Adipose tissue (tissue), 3 donors: ENCODE data around the gene MCHR1. TPM values are rescaled to one million over a fixed set of nuclear protein-coding genes. Genes with fewer than 3 reads are reported as not detected.
A peak's percentile ranks its signal among the peaks of the same experiment; 100 is the strongest.

Source experiments
- H3K27ac ChIP-seq: one replicate; pipeline ENCODE4 v1.5.1; 2013; ENCODE audit warnings: low read depth, low read length
- WGBS, 3 donors: extraction: QIAGEN DNeasy Blood & Tissue Kit; methylation state at CpG; one replicate each; pipeline ENCODE4 v1.1.7; 2013; 5-methylcytosine and 5-hydroxymethylcytosine counted together
- polyA plus RNA-seq, 3 donors: library from polyadenylated mRNA; stranded (reverse); fragments of 200-250 nt; gene quantifications; one replicate each; pipeline ENCODE4 v1.2.3, GENCODE V29; 2013
- donor health status: healthy with polysubstance abuse.
- donor health status: Bipolar disorder and iron deficiency.
- donor health status: healthy.

MCHR1 gene, protein sequence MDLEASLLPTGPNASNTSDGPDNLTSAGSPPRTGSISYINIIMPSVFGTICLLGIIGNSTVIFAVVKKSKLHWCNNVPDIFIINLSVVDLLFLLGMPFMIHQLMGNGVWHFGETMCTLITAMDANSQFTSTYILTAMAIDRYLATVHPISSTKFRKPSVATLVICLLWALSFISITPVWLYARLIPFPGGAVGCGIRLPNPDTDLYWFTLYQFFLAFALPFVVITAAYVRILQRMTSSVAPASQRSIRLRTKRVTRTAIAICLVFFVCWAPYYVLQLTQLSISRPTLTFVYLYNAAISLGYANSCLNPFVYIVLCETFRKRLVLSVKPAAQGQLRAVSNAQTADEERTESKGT
- polyA plus RNA-seq, result under 1 TPM in 1 of 3 donors, not detected in 2; 0.03 TPM

GRCh38 chr22:40679249-40679963 lies at the start of gene MCHR1:
TSS of gene MCHR1 (plus strand) at chr22:40679484. CDS start at chr22:40679653, 169 bp downstream.
- 5 to 23% (median 16%) methylated on average over 21 of the region's 21 CpGs for WGBS, 3 donors
- H3K27ac ChIP-seq, result no peak within 1 kb of the TSS

DNA sequence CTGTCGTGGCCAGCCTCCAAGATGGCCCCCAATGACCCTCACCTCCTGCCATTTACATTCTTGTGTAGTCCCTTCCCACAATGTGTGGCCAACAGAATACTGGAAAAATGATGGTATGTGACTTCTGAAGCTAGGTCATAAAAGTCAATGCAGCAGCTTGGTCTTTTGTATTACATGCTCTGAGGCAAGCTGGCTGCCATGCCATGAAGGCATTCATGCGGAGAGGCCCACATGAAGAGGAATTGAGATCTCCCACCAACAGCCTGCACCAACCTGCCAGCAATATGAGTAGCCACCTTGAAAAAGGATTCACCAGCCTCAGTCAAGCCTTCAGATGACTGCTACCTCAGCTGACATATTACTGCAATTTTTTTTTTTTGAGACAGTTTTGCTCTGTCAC lies 47.4 kb upstream of the MCHR1 start:
- no peak overlapping the region for H3K27ac ChIP-seq
- WGBS, 3 donors, result 96 to 97% (median 96%) methylated on average over 2 of the region's 2 CpGs

GRCh38 chr22:40633036-40633435 lies 46.2 kb upstream of the MCHR1 start:
- H3K27ac ChIP-seq, result no peak overlapping the region
- WGBS, 3 donors, result 94 to 98% (median 95%) methylated on average over 3 of the region's 3 CpGs

- no peak overlapping the region for H3K27ac ChIP-seq
Observed at GRCh38 chr22:40634119-40634903, 45.0 kb upstream of the MCHR1 start.

DNA sequence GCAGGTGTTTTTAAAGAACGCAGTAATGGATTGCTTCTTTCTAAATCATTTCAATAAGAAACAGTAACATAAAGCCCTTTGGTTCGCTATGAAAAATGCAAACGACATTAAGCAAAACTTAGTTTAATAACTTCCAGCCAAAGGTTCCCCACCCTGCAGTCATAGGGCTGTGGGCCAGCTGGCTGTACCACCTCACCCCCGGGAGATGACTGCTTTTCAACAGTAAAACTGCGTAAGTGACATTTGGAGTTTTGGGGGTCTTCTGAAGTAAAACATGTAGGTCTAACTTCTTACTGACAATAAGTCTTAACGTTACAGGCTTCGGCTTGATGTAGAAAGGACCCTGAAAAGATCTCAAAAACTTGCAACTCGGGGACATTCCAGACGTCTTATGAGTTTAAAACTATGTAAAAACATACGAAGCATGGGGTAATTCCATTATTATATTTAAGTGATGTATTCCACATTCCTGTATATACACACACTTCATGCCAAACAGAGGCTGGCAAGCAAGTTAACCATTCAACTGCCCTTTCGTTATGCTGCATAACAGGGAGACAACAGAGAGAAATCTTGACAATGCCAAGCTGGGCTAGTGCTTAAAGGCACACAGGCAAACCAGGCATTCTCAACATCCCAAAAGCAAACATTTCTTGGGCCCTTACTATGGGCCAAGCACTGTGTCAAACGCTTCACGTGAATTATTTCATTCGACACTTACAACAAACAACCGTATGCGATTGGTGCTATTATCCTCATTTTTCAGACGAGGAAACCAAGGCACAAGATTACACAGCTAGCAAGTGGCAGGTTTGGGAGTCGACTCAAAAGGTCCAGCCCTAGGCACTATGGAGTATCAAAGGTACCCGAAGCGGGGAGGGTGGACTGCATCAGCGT lies 44.0 kb upstream of the MCHR1 start:
- peak overlapping the region; percentile 72 for H3K27ac ChIP-seq
- WGBS, 3 donors, result 21 to 39% (median 38%) methylated on average over 21 of the region's 21 CpGs

More at GRCh38 chr22:40634119-40634903, 45.0 kb upstream of the MCHR1 start:
- 69 to 79% (median 72%) methylated on average over 11 of the region's 11 CpGs for WGBS, 3 donors

DNA sequence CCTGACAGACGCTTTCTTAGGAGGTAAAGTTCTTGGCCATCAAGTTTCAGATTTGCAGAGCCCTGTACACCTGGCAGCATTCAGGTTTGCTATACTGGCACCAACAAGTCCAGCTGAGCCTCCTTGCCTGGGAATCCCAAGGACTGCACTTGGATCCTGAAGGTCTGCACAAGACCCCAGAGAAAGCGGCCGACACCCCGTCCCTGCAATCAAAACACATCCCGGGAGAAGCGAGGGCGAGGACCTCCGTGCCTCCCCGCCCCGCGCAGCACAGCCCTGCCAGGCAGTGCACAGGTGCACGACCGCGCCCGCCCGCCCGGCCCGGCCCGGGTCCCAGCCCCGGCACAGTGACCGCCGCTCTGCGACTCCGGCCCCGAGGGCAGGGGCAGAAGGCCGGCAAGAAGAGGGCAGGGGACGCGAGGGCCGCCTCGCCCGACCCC lies 43.3 kb upstream of the MCHR1 start:
- H3K27ac ChIP-seq, result peak overlapping the region; percentile 28
- 0 to 2% (median 1%) methylated on average over 12 to 31 of the region's 31 CpGs for WGBS, 3 donors

- peak within 1 kb of the TSS; percentile 85 for H3K27ac ChIP-seq
- 0% methylated on average over 66 to 82 of the region's 82 CpGs for WGBS, 3 donors
Observed at GRCh38 chr22:40636380-40637182, 42.7 kb upstream of the MCHR1 start, which contains the start of gene MRTFA. TSS of gene MRTFA (minus strand) at chr22:40636719.

- WGBS, 3 donors, result 16 to 22% (median 17%) methylated on average over 45 to 46 of the region's 46 CpGs
- peak overlapping the region; percentile 85 for H3K27ac ChIP-seq
Observed at GRCh38 chr22:40637183-40638150, 41.8 kb upstream of the MCHR1 start.

DNA sequence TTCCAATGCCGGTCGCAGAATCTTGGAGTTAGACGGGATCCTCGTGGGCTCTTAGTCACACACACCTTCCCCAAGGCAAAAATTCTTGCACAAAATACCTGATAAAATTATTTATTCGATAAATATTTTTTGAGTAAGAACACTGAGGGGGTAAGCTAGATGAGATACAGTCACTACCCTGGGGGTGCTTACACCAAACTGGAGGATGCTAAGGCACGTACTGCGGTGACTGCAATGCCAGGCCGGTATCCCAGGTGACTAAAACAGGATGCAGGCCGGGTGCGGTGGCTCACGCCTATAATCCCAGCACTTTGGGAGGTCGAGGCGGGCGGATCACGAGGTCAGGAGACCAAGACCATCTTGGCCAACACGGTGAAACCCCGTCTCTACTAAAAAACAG lies 41.0 kb upstream of the MCHR1 start:
- no peak overlapping the region for H3K27ac ChIP-seq
- 96 to 99% (median 97%) methylated on average over 17 of the region's 17 CpGs for WGBS, 3 donors

DNA sequence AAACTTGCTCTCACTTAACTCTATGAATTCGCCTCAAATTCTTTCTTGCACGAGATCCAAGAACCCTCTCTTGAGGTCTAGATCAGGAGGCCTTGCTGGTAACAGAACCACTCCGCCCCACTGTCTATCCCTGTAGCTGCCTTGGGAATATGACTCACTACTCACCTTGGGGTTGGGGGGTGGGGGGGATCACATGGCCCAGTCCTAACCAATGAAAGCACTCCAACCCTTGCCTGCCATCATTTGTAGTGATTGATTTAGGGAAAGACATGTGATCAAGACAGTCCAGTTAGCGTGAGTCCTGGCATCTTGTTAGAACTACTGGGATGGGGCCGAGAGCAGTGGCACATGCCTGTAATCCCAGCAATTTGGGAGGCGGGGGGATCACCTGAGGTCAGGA lies 38.0 kb upstream of the MCHR1 start:
- 87 to 96% (median 96%) methylated on average over 6 of the region's 6 CpGs for WGBS, 3 donors
- H3K27ac ChIP-seq, result no peak overlapping the region

GRCh38 chr22:40642316-40642715 lies 37.0 kb upstream of the MCHR1 start:
- 93 to 96% (median 95%) methylated on average over 4 of the region's 4 CpGs for WGBS, 3 donors

DNA sequence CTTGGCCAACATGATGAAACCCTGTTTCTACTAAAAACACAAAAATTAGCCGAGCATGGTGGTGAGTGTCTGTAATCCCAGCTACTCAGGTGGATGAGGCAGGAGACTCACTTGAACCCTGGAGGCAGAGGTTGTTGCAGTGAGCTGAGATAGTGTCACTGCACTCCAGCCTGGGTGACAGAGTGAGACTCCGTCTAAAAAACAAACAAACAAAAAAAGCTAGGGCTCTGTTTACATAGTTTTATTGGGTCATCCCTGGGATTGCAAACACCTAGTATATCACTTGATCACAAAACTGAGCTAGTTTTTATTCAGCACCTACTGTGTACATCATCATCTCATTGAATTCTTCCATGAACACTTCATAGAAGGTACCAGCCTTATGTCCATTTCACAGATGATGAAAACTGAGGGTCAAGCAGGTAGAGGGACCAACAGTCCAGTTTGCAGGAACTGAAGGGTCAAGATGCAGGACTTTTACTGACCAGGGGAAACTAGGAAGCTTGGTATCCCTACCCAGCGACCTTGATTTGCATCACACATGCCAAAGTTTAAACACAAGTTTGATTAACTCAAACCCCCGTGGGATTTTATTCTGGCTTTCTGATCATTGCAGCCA lies 33.6 kb upstream of the MCHR1 start:
- 43 to 68% (median 60%) methylated on average over 4 of the region's 4 CpGs for WGBS, 3 donors
- H3K27ac ChIP-seq, result no peak overlapping the region

More at GRCh38 chr22:40642316-40642715, 37.0 kb upstream of the MCHR1 start:
- no peak overlapping the region for H3K27ac ChIP-seq

GRCh38 chr22:40648386-40648785 lies 30.9 kb upstream of the MCHR1 start:
- WGBS, 3 donors, result 89 to 96% (median 94%) methylated on average over 10 of the region's 10 CpGs
- H3K27ac ChIP-seq, result no peak overlapping the region

GRCh38 chr22:40651057-40651456 lies 28.2 kb upstream of the MCHR1 start:
- H3K27ac ChIP-seq, result no peak overlapping the region
- 59 to 77% (median 64%) methylated on average over 2 of the region's 2 CpGs for WGBS, 3 donors
